K562 (cell line): ENCODE measurements around the gene CHD2. TPM values are rescaled to one million over a fixed set of nuclear protein-coding genes. Genes with fewer than 3 reads are reported as not detected.

Experiments used
- ATAC-seq: fragments of 200-7000 bp; cut with Tn5 transposase; 3 replicates; pipeline ENCODE4 v1.9.1; 2020; ENCODE audit warnings: moderate library complexity
- BruUV-seq: library from RNA; stranded (reverse); fragments of 400-500 nt; replicated peaks from 2 replicates; lab custom pipeline; 2021; lab: Mats Ljungman, UMichigan
- CTCF ChIA-PET: fragments of 300-600 bp; formaldehyde crosslinking; extraction: SDS; loops from one replicate; lab custom pipeline; 2021; ENCODE audit warnings: low intra/inter-chr PET ratio; lab: Yijun Ruan, JAX
- POLR2A ChIA-PET: fragments of 300-600, 350-650 bp; sonication (Branson Sonifier 250); formaldehyde crosslinking; extraction: SDS; loops from one replicate; lab custom pipeline; 2021; ENCODE audit warnings: antibody characterized with exemption, inconsistent platforms; lab: Yijun Ruan, JAX
- DNase-seq, 4 experiments: peaks; one replicate each; pipeline versions ENCODE4 v3.0.0 to v3.0.0-alpha.2; 2011 to 2018; ENCODE audit warnings: low spot score in 3 of 4, mixed read lengths in 3 of 4; ENCODE audit errors: extremely low read depth in 1 of 4
- FAIRE-seq: peaks from 2 replicates; lab custom pipeline; 2011; peaks lifted over from hg19 to GRCh38; lab: Jason Lieb, UNC
- H2AFZ ChIP-seq: 2 replicates; pipeline ENCODE4 v1.6.0; 2011; ENCODE audit warnings: low read depth, low read length, control low read depth, inconsistent platforms
- H3K27ac ChIP-seq: fragments of 200-600 bp; 3 replicates; pipeline ENCODE4 v1.8.0; 2011; ENCODE audit warnings: low read depth, mild to moderate bottlenecking, control low read depth, inconsistent platforms, low read length, moderate library complexity, mixed read lengths; ENCODE audit errors: extremely low read depth
- H3K27me3 ChIP-seq, 2 experiments: fragments of 300-600 bp in 1 of 2; 2 replicates in 1 of 2; 3 replicates in 1 of 2; pipeline versions ENCODE4 v1.6.0 to v1.8.0; 2011; ENCODE audit warnings: inconsistent platforms in 2 of 2, low read length in 2 of 2, mild to moderate bottlenecking in 1 of 2, mixed read lengths in 1 of 2, moderate library complexity in 1 of 2; ENCODE audit not compliant: control insufficient read depth in 2 of 2, insufficient read depth in 2 of 2
- H3K36me3 ChIP-seq: fragments of 300-600 bp; 3 replicates; pipeline ENCODE4 v1.8.0; 2011; ENCODE audit warnings: mild to moderate bottlenecking, low read length, inconsistent platforms; ENCODE audit not compliant: control insufficient read depth, insufficient read depth
- H3K4me1 ChIP-seq, 2 experiments: fragments of 200-600 bp in 1 of 2; replicated peaks in 1 of 2; 2 replicates in 1 of 2; 3 replicates in 1 of 2; pipeline versions ENCODE4 v1.5.1 to v1.8.0; 2011; ENCODE audit warnings: inconsistent platforms in 2 of 2, low read length in 2 of 2, mild to moderate bottlenecking in 1 of 2, mixed read lengths in 1 of 2, moderate library complexity in 1 of 2; ENCODE audit not compliant: control insufficient read depth in 2 of 2, insufficient read depth in 2 of 2
- H3K4me2 ChIP-seq: 2 replicates; pipeline ENCODE4 v1.6.1; 2011; ENCODE audit warnings: low read length, control low read depth, inconsistent platforms, mixed read lengths; ENCODE audit not compliant: insufficient read depth
- H3K4me3 ChIP-seq: fragments of 200-600 bp; sonication (generic), shearing (Covaris generic); 2 replicates; pipeline ENCODE4 v1.5.1; 2016; ENCODE audit warnings: control low read depth, inconsistent platforms
- H3K79me2 ChIP-seq: fragments of 200-600 bp; 3 replicates; pipeline ENCODE4 v1.8.0; 2011; ENCODE audit warnings: low read length, inconsistent platforms; ENCODE audit not compliant: control insufficient read depth, insufficient read depth
- H3K9ac ChIP-seq, 2 experiments: 2 replicates each; pipeline versions ENCODE4 v1.6.0 to v1.6.1; 2011; ENCODE audit warnings: low read depth in 2 of 2, low read length in 2 of 2, control low read depth in 1 of 2, inconsistent platforms in 1 of 2, mild to moderate bottlenecking in 1 of 2, mixed read lengths in 1 of 2; ENCODE audit not compliant: insufficient read depth in 1 of 2
- H3K9me1 ChIP-seq: one replicate; pipeline ENCODE4 v1.6.0; 2011; ENCODE audit warnings: inconsistent platforms, mild to moderate bottlenecking, low read length, moderate library complexity; ENCODE audit not compliant: control insufficient read depth, insufficient read depth
- H3K9me3 ChIP-seq: replicated peaks from 2 replicates; pipeline ENCODE4 v1.5.1; 2011; ENCODE audit warnings: low read depth, low read length, inconsistent platforms; ENCODE audit not compliant: control insufficient read depth, insufficient read depth
- H4K20me1 ChIP-seq: replicated peaks from 2 replicates; pipeline ENCODE4 v1.6.1; 2011; ENCODE audit warnings: low read length, inconsistent platforms, mixed read lengths; ENCODE audit not compliant: control insufficient read depth, insufficient read depth
- FIP1L1 ChIP-seq: fragments of 200-400 bp; formaldehyde crosslinking; IDR thresholded peaks from 2 replicates; pipeline ENCODE4 v1.6.1; 2018; ENCODE audit warnings: mild to moderate bottlenecking, low read depth, low read length; ENCODE audit not compliant: poor library complexity, severe bottlenecking
- GTF2E2 ChIP-seq: fragments of 200-800 bp; sonication (Bioruptor generic); IDR thresholded peaks from 2 replicates; pipeline ENCODE4 v1.6.1; 2016; ENCODE audit warnings: missing genetic modification characterization, missing compliant biosample characterization
- MGA ChIP-seq: fragments of 450-650 bp; IDR thresholded peaks from 2 replicates; pipeline ENCODE4 v1.6.1; 2016; ENCODE audit warnings: mild to moderate bottlenecking, moderate library complexity
- NR2C1 ChIP-seq, 2 experiments: fragments of 450-650 bp; IDR thresholded peaks; 2 replicates each; pipeline ENCODE4 v1.6.1; 2017; ENCODE audit warnings: mild to moderate bottlenecking in 2 of 2, antibody characterized with exemption in 1 of 2, inconsistent platforms in 1 of 2, missing compliant biosample characterization in 1 of 2, missing genetic modification characterization in 1 of 2
- SREBF2 ChIP-seq: sonication (generic); formaldehyde crosslinking; IDR thresholded peaks from 2 replicates; pipeline ENCODE4 v1.4.0; 2020; ENCODE audit warnings: mild to moderate bottlenecking, missing genetic modification reagents
- STAG1 ChIP-seq: sonication (generic); formaldehyde crosslinking; IDR thresholded peaks from 2 replicates; pipeline ENCODE4 v1.5.0; 2020; ENCODE audit warnings: missing genetic modification reagents, borderline replicate concordance
- ZNF197 ChIP-seq: fragments of 200-800 bp; sonication (Bioruptor generic); IDR thresholded peaks from 2 replicates; pipeline ENCODE4 v1.6.1; 2016; ENCODE audit warnings: low read depth, missing genetic modification characterization, missing compliant biosample characterization
- in situ Hi-C: fragments of 300-500 bp; cut with MboI; formaldehyde crosslinking; loops from 4 replicates; pipeline ENCODE4 v1.15.0; 2018; ENCODE audit warnings: inconsistent platforms, mixed read lengths
- intact Hi-C: fragments of 100-400 bp; cut with micrococcal nuclease; formaldehyde crosslinking; loops from 2 replicates; pipeline ENCODE4 v1.14.2; 2022
- polyA plus RNA-seq, 8 experiments: library from polyadenylated mRNA; depleted of rRNA in 4 of 8; stranded (reverse) in 5 of 8; unstranded in 3 of 8; fragments of >200 nt; fragmentation: Nextera tagmentation in 2 of 8; fragmentation: Illumina TruSeq in 1 of 8; extraction: Ambion mirVana in 2 of 8; extraction: Trizol in 1 of 8; gene quantifications; 2 replicates each; pipeline versions ENCODE4 v1.2.1 to v1.2.3, GENCODE V29; 2011 to 2014; ENCODE audit warnings: inconsistent platforms in 1 of 8, missing spikeins in 1 of 8
- total RNA-seq, 7 experiments: library from RNA; depleted of rRNA in 6 of 7; stranded (reverse); fragments of >200 nt in 6 of 7; fragmentation: Illumina TruSeq in 2 of 7; extraction: Trizol in 2 of 7; gene quantifications; 2 replicates each; pipeline versions ENCODE4 v1.2.1 to v1.2.3, GENCODE V29; 2011 to 2021; ENCODE audit warnings: low replicate concordance in 1 of 7
- TF ChIP-seq, protein P1 (sequence below): sonication (generic); formaldehyde crosslinking; IDR thresholded peaks from 2 replicates; pipeline ENCODE4 v1.8.0; 2022; ENCODE audit warnings: mild to moderate bottlenecking, missing genetic modification reagents, borderline replicate concordance

Gene CHD2
- total and polyA plus RNA-seq, 9 of the 15 experiments (the other 6 are each of a cell fraction or from before 2014, with no cell fraction given): 38.9 to 70.8 (median 56.2) TPM

DNA sequence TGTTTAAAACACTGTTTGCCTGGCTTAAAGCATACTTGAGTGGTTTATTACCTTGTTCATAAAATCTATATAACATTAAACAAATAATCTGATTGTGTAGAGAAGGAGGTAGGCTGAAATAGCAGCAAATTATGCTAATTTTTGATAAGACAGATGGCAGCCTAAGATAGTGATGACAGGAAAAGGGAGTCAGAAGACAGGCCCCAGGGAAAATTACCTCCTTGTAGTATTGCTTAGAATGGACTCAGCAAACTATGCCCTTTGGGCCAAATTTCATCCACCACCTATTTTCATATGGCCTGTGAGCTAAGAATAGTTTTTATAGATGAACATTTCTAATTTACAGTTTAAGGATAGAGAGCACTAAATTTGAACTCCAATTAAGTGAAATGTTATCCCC is 37.8 kb downstream of the CHD2 start:
- no TSS peak for BruUV-seq

More for the DNA sequence above, 37.8 kb downstream of the CHD2 start:
- H4K20me1 ChIP-seq: no peaks in the 10 kb centered on the region
- H3K79me2 ChIP-seq: peaks cover 16% of the 10 kb centered on the region; the same call in 1 of the 3 replicates
- H3K4me2 ChIP-seq: no peak overlapping the region
- no peaks in the 10 kb centered on the region for H3K9me3 ChIP-seq
- DNase-seq (no peak), ATAC-seq (no peak), FAIRE-seq (no peak)
- H2AFZ ChIP-seq: no peak overlapping the region
- in situ Hi-C loops: no loop called here
- H3K36me3 ChIP-seq: peaks cover 94% of the 10 kb centered on the region
- CTCF ChIA-PET: interaction anchor here (0.6 kb wide), 1 partner anchor 12 kb away, joined by 3 read pairs; no protein-coding TSS in a partner anchor
- no peaks in the 10 kb centered on the region for H3K27me3 ChIP-seq
- POLR2A ChIA-PET: interaction anchor here (0.6 to 1.5 kb wide), 6 partner anchors 8 to 342 kb away, joined by 3 to 4 read pairs (median 3); no protein-coding TSS in a partner anchor
- H3K4me3 ChIP-seq: no peak overlapping the region
- no peaks in the 10 kb centered on the region for H3K4me1 ChIP-seq
- no peak overlapping the region for H3K9ac ChIP-seq
- H3K9me1 ChIP-seq: no peaks in the 10 kb centered on the region
- intact Hi-C loops: no loop called here
- H3K27ac ChIP-seq: no peak overlapping the region
- TF ChIP-seq SREBF2: no peak
- TF ChIP-seq STAG1 (CRISPR knock-in tag): no peak
- TF ChIP-seq, protein P1, sequence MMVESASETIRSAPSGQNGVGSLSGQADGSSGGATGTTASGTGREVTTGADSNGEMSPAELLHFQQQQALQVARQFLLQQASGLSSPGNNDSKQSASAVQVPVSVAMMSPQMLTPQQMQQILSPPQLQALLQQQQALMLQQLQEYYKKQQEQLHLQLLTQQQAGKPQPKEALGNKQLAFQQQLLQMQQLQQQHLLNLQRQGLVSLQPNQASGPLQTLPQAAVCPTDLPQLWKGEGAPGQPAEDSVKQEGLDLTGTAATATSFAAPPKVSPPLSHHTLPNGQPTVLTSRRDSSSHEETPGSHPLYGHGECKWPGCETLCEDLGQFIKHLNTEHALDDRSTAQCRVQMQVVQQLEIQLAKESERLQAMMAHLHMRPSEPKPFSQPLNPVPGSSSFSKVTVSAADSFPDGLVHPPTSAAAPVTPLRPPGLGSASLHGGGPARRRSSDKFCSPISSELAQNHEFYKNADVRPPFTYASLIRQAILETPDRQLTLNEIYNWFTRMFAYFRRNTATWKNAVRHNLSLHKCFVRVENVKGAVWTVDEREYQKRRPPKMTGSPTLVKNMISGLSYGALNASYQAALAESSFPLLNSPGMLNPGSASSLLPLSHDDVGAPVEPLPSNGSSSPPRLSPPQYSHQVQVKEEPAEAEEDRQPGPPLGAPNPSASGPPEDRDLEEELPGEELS (CRISPR knock-in tag): no peak
- no peak for TF ChIP-seq MGA
- no peak for TF ChIP-seq NR2C1 (IDR thresholded peaks at IDR 0.05)
- no peak for TF ChIP-seq NR2C1 (tag; IDR thresholded peaks at IDR 0.05)
- no peak for TF ChIP-seq ZNF197 (CRISPR knock-in tag)
- TF ChIP-seq FIP1L1: no peak
- no peak for TF ChIP-seq GTF2E2 (tag)
